OCI-LY1 (cell line): ENCODE measurements around the gene MICAL2.

Source experiments
- EZH2 ChIP-seq: fragments of 200-600 bp; sonication (generic), shearing (Covaris generic); IDR thresholded peaks from 2 replicates; pipeline ENCODE4 v1.8.0; 2017; ENCODE audit warnings: borderline replicate concordance, mixed run types, mild to moderate bottlenecking, antibody characterized with exemption, low read length, moderate library complexity, mixed read lengths
- TF ChIP-seq, protein P1 (sequence below): fragments of 200-600 bp; sonication (generic), shearing (Covaris generic); IDR thresholded peaks from 2 replicates; pipeline ENCODE4 v1.5.1; 2017; ENCODE audit warnings: mild to moderate bottlenecking, antibody characterized with exemption, low read length, moderate library complexity, mixed read lengths

DNA sequence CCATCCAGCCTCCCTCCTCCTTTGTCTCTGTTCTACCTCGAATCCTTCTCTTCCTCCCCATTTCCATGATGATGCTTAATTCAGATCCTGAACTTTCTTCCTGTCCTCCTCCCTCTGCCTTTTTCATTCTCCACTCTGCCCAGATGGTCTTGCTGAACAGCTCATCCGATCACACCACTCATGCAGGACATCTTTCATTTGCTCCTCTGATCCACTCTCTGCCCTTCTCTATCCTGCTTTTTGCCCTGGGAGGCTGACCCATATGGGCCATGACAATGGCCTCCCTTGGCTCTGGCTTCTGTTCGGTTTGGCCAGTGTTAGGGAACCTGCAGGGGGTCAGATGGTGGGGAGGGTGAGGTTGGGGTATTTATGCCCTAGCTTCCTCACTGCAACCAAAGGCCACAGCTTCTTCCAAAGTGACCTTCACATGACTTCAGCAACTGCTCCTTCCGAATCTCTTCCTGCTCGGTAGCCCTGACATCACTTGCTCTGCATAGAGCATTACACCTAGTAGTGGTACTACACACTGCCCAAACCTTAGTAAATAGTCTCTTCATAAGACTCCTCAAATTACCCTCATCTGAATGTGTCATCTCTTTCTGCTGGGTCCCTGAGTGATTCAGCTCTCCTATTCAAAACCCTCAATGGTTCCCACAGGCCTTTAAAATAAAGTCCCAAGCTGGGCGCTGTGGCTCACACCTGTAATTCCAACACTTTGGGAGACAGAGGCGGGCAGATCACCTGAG, 32.7 kb upstream of the MICAL2 start:
- TF ChIP-seq EZH2: no peak
- TF ChIP-seq, protein P1, sequence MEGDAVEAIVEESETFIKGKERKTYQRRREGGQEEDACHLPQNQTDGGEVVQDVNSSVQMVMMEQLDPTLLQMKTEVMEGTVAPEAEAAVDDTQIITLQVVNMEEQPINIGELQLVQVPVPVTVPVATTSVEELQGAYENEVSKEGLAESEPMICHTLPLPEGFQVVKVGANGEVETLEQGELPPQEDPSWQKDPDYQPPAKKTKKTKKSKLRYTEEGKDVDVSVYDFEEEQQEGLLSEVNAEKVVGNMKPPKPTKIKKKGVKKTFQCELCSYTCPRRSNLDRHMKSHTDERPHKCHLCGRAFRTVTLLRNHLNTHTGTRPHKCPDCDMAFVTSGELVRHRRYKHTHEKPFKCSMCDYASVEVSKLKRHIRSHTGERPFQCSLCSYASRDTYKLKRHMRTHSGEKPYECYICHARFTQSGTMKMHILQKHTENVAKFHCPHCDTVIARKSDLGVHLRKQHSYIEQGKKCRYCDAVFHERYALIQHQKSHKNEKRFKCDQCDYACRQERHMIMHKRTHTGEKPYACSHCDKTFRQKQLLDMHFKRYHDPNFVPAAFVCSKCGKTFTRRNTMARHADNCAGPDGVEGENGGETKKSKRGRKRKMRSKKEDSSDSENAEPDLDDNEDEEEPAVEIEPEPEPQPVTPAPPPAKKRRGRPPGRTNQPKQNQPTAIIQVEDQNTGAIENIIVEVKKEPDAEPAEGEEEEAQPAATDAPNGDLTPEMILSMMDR: no peak
